Measurements from ENCODE around the gene PPTC7.

- TF ChIP-seq CTCF (IDR thresholded peaks at IDR 0.05) (no peak), POLR2AphosphoS5 (IDR thresholded peaks at IDR 0.05) (no peak), POLR2A (IDR thresholded peaks at IDR 0.05) (no peak)
Measured at GRCh38 chr12:110622582-110622981, 39.5 kb upstream of the PPTC7 start.
